GF-D8 (cell line): Measurements from ENCODE around the gene TTC12.

Source experiments
- DNase-seq: peaks from one replicate; lab custom pipeline; 2025; lab: John Stamatoyannopoulos, UW

The TTC12 gene

DNA sequence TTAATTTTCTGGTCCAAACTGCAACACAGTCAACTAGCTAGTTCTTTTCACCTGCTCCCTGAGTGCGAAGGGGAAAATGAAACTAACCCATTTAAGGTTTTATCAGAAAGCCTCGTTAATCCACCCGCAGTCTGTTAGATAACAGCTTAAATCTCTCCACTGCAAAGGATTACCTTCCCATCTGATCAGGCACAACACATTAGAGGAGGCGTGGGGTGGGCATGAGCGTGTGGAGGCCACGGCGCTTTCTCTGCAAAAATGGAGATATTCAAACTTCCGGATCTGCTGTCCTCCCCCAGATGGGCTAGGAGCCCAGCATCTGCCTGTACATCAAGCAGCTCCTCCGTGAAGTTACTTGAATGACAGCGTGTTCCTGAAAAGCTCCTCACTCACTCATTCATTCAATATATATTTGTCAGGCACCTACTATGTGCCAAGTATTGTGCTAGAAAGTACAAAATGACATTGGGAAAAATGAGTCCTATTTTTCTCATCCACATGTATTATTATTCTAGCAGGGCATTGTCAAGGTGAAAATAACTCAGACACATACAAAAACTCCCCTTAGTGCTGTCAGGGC lies 59.7 kb downstream of the TTC12 start:
- DNase-seq = no peak

DNA sequence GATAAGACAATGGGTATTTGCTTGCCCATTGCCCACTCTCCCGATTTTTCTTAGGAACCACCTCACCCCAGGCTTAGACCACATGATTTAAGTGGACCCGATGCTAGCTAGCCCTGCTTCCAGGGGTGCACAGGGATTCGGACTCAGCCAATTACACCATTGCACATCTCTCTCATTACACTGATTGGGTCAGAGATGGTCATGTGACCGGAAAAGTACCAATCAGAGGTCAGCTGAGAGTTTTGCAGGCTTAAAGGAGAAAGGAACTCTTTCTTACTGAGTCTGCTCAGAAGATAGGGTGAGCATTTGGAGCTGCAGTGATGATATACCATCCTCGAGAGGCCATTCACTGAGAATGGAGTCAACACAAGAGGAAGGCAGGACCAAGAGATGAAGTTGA lies 61.0 kb downstream of the TTC12 start:
- no peak for DNase-seq

DNA sequence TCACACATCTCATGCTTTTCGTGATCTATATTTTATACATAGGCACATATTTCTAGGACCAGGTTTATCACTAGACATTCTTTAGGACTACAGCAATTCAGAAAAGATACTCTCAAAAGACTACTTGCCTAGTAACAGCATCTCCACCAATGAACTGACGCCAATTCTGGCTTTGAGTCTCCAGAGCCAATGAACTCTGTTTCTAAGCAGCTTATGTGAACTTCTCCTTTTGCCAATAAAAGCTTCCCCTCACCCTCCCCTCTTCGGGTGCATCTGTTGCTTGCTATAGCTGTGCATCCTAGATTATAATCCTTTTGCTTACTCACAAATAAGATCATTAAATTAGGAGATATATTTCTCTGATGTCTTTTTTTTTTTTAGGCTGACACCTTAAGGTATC lies 61.8 kb downstream of the TTC12 start:
- DNase-seq = no peak

DNA sequence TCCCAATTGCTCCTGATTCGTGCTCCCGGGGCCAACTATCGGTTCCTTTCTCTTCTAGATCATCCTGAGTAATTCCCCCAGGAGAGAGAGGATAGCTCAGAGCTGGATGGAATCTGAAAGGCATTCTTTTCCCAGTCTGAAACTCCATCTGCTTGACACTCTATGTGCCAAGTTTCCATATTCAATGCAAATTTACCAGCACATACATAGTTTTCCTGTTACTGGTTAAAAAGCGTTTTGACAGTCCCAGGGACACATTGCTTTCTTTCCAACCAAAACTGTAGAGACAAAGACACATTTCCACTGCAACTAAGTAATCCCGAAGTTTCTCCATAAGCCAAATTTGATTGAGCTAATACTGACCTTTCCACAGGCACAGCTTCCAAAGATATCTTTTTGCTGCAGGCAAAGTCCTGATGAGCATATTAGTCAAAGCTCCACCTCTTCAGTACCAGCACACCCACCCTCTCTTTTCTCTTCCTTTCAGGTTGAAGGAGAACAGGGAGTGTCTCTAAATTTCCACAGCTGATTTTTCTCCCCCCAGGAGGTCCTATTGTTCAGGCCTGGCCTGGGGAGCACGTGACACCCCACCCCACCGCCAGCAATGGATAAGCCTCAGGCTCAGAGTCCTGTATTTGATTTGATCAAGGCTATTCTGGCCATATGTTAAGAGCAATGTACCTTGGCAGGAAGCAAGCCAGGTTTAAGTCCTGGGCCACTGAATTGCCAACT lies 63.5 kb downstream of the TTC12 start:
- DNase-seq = no peak

DNA sequence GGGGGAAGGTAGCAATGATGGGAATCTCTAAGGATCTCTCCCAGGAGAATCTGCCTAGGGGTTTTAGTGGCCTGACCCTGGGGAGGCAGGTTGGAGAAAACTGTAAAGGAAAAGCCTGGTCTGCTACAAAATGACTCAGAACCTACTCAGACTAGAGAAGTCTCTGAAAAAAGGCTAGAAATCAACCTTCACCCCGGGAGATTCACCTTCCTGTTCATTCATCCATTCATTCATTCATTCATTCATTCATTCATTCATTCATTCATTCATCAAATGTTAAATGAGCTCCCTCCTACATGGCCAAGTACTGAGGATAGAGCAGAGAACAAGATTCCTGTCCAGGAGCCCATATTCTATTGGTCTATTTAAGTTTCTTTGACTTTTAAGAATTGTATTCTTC lies 64.3 kb downstream of the TTC12 start:
- DNase-seq = no peak

DNA sequence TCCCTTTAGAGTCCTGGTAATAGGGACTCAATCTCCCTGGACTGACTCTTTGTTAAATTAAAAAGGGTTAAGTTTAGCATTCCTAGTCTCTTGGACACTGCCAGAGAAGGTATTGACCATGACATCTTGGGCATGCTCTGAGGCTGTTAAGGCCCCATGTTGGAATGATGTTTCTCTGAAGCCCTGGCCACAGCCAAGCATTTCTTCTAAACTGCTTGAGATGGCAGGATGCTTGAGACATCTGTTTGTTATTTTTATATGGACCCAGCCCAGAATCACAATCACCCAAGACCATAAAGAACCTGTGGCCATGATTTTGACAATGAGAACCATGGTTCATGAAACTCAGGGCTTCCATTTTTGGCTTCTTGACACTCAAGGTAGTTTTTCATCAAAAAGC lies 67.7 kb downstream of the TTC12 start:
- no peak for DNase-seq

DNA sequence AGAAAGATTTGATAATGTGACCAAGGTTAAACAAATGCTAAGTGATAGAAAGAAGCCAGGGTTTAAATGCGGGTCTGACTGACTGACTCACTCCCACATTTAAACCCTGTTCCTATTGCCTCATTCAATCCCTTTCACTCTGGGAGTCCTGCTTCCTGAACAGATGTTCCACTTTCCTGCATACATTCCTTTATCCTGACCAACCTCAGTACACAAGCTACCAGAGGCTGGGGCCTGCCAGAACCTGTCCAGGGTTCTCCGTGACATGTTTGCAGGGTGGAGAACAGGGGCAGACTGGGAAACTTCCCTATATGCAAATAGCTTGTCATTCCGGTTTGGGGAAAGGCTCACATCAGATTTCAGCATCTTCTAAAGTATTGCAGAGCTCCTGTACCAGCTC lies 70.2 kb downstream of the TTC12 start:
- DNase-seq = no peak

DNA sequence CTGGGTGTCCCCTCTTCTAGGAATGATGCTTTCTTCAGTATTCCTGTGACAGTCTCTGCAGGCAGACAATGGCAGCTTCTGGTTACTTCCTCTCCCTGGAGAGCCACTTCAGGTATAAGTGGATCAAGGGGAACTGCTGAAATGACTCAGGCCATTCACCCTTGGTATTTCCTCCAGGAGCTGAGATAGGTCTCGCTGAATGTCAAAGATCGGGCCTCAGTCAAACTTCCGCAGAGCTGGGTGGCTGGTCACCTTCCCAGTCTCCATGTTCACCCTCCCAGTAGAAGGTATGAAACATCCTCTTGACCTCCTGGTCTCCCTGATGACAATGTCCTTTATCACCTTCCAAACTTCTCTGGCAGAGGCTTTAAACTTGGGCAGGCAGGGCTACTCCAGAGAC lies 71.4 kb downstream of the TTC12 start:
- no peak for DNase-seq

DNA sequence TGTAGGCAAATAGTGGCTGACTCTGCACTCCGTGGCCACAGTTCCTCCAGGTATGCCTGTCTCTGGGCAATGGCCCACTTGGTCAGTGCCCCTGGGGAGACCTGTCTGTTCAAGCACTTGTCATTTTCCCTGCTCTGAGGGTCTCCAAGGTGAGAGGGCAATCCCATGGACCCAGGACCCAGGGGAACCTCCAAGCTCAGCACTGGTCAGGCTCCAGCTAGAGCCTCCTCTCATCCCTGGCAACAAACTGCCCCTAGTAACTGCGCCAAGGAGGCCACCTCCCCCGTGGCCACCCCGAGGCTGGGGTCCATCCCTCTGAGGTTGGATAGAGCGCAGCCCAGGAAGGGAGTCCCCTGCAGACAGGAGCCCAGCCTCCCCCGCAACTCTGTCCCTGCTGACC lies 72.5 kb downstream of the TTC12 start:
- DNase-seq = no peak

DNA sequence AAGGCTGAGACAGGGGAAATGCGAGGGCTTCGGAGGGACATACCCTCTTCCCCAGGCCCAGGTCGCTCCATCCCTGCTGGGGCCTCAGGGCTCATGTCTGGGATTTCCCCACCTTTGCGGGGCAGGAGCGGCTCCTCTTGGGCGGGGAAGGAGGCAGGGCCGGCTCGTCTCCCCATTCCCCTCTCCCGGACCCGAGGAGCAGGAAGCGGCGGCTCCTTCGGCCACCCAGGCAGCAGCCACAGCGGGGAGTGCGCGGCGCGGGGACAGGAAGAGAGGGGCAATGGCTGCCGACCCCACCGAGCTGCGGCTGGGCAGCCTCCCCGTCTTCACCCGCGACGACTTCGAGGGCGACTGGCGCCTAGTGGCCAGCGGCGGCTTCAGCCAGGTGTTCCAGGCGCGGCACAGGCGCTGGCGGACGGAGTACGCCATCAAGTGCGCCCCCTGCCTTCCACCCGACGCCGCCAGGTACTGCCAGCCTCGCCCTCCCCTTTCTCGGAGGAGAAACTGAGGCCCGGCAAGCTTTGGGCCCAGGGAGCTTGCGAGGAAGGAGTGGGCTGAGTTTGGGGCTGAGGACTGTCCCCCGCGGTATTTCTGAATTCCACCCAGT lies 73.3 kb downstream of the TTC12 start, which contains the start of gene ANKK1:
Gene ANKK1 (plus strand): TSS at position 175 of the 607 bp plus-strand sequence. CDS start 106 bp downstream, at position 281.
- no peak for DNase-seq

DNA sequence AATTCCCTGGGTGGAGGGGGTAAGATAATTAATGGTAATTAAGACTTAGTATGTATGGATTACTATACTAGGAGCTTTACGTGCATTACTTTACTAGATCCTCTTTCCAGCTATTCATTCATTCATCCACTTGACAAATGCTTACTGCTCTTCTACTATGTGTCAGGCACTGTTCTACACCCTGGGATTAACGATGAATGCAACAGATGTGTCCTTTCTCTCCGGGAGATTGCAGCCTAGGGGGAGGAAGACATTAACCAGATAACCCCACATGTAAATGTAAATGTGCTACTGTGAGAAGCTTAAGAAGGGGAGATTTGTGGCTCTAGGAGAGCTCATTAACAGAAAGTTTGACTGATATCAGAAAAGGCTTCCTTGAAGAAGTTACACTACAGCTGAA lies 74.9 kb downstream of the TTC12 start:
- DNase-seq = no peak

DNA sequence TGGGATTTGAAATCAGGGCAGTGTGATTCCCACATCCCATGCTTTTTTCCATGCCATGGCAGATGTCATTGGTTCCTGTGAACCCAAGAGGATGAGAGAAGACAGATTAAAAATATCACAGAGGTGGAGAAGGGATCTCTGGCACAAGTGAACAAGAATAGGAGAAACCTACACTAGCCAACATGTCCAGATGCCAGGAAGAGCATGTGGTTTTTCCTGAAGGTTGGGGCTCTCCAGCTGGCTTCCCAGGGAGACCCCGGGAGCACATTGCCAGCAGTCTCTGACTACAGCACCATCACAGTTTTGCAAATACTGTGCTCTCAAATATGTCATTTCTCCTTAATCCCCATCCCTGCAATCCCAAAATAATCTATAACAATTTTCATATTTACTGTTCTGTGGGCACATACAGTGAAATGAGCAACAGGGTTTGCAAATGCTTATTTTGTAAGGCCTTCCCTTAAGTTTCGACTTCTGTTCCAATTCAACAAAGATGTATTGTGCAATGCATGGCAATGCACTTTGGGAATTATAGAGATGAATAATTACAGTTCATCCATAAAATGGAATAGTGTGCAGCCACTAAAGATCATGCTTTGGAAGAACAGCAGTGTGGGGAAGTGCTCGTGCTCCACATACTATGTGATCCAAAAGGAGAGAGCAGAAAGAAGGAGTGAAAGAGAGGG lies 78.0 kb downstream of the TTC12 start:
- DNase-seq = no peak

DNA sequence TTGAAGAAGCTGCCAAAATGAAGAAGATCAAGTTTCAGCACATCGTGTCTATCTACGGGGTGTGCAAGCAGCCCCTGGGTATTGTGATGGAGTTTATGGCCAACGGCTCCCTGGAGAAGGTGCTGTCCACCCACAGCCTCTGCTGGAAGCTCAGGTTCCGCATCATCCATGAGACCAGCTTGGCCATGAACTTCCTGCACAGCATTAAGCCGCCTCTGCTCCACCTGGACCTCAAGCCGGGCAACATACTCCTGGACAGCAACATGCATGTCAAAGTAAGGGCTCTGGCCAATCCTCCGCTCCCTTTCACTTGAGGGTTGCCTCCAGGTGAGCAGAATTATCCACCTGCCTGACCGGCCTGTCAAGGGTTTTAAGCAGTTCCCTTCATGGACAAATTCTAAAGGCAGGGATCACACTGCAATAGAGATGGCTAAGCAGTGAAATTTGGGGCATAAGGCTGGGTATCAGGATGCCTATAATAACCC lies 79.2 kb downstream of the TTC12 start:
- no peak for DNase-seq

DNA sequence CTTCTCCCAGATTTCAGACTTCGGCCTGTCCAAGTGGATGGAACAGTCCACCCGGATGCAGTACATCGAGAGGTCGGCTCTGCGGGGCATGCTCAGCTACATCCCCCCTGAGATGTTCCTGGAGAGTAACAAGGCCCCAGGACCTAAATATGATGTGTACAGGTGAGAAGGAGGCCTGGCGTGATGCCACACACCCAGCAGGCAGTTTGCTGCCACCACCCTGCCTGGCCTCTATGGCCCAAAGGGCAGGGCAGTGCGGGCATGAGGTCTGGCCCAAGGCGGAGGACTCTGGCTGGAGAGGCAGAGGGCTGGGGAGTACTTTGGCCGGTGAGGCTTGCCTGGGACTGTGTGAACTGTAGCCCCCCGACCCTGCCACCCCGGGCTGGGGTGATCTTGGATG lies 80.5 kb downstream of the TTC12 start:
- DNase-seq = no peak

DNA sequence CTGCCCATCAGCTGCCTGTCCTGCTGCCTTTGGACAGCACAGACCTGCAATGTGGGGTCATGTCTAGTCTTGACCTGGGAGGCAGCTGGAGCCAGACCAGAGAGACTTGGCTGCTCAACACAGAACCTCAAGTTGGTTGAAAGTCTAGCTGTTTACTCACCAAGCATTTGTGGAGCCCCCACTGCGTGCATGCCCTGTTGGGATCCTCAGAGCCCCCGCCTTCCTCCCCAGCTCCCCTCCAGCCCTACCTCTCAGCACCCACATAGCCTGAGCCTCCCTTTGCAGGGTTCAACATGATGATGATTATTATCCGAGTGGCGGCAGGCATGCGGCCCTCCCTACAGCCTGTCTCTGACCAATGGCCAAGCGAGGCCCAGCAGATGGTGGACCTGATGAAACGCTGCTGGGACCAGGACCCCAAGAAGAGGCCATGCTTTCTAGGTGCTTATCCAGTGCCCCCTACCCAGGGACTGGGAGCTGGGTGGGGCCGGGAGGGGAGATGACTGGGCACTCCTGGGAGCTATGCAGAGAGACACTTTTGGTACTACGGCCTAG lies 81.5 kb downstream of the TTC12 start:
- DNase-seq = no peak

DNA sequence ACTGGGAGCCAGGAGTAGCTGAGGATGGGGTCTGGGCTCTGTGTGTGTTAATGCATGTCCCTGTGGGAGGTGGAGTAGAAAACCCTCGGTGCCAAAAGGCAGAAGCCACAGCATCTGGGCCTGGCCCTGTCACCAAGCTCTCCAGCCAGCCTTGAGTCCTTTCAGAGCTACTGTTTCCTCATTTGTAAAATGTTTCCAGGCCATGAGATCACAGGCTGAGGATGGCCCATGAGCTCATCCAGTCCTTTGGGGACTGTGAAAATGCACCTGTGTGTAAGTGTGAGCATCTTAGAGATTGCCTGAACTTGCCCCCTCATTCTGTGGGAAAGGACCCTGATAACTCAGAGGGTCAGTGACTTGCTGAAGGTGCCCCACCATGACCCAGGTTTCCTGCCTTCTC lies 82.3 kb downstream of the TTC12 start:
- DNase-seq = no peak

DNA sequence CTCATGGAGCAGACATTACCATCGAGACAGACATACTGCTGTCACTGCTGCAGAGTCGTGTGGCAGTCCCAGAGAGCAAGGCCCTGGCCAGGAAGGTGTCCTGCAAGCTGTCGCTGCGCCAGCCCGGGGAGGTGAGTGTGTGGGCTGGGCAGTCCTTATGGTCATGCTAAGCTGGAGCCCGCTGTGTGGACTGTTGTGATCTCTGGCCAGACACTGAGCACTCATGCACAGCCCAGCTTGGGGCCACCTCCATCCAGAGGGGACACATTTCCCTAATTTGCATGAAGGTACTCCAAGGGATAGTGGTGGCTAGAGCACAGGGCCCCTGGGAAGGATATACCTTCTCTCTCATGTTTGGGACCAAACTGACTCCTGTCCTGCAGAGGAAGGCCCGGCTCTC lies 82.8 kb downstream of the TTC12 start:
- DNase-seq = no peak

DNA sequence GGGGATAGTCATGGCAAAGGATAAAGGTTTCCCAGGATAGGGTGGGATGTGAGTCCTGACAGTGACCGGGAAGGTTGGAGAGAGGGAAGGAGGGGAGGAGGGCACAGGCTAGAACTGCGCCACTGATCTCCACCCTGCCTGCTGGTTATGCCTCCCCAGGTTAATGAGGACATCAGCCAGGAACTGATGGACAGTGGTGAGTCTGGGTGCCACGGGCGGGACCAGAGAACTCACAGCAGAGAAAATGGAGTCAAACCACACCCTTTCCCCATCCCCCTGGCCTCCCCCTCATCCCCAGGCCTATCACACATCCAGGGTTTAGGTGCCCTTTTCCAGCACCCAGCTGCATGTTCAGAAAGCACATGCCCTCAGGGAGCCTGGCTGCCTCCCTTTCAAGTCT lies 83.4 kb downstream of the TTC12 start:
- DNase-seq = no peak

DNA sequence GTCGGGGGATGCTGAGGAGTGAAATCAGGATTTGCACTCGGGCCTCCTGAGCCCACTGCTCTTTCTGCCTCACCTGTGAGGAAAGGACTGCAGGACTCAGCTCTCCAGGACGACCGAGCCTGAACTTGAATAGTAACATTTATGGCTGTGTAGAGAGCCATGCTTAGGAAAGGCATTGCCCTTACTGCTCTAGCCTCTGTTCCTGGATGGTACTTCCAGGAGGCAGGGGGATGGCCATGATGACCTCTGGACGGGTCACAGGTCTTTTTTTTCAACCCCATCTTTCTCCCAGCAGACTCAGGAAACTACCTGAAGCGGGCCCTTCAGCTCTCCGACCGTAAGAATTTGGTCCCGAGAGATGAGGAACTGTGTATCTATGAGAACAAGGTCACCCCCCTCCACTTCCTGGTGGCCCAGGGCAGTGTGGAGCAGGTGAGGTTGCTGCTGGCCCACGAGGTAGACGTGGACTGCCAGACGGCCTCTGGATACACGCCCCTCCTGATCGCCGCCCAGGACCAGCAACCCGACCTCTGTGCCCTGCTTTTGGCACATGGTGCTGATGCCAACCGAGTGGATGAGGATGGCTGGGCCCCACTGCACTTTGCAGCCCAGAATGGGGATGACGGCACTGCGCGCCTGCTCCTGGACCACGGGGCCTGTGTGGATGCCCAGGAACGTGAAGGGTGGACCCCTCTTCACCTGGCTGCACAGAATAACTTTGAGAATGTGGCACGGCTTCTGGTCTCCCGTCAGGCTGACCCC lies 84.5 kb downstream of the TTC12 start:
- DNase-seq = no peak

DNA sequence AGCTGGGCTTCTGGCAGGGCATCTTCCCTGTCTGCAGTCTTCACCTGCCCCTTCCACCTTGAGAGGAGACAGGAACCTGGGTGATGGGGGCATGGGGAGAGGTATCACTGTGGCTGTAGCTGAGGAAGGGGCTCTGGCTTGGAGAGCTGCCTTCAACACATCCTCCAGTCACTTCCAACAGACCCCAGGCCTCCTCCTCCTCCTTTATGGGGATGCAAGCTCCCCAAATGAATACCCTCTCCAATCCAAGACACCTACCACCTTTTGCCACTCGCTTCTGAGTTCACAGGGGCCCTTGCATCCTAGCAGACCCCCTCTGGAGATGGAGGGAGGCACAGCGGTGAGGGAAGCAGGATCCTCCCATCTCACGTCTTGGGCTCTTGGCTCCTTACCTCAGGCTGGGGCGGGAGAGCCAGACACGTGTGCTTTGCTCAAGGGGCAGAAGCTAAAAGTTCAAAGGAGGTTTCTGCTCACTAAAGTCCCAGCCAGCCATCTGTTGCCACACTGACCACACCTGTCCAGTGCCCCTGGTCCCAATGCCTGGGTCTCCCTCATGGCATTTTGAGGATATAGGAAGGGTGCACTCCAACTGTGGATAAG lies 86.3 kb downstream of the TTC12 start:
- no peak for DNase-seq

DNA sequence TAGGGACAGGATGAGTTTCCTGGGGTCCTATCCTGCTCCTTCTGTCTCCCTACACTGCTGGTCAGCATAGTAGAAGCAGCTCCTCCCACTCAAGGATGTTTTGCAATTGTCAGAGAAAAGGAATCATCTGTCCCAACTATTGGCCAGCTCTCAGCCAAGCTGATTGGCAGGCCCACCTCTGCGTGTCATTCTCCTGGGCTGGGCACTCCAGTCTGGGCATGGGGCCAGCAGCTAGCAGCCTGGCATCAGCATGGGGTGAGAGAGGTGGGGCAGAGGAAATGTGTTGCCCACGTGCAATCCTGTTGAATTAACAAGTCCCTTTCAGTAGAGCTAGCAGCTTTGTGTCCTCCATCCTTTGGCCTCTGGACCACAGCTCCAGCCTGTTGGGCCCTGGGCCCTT lies 87.3 kb downstream of the TTC12 start:
- DNase-seq = no peak
